HG03103 (cell line): ENCODE data around the gene ZNF582.

Source experiments
- ATAC-seq: cut with Tn5 transposase; IDR thresholded peaks from one replicate; pipeline ENCODE4 v1.9.1; 2021; ENCODE audit warnings: low read depth; ENCODE audit not compliant: unreplicated experiment

The ZNF582 gene

GRCh38 chr19:56393119-56394012 lies at the start of gene ZNF582:
TSS of gene ZNF582 (minus strand) at chr19:56393534. CDS start at chr19:56391752, 1,782 bp downstream.
- ATAC-seq: peak; percentile 97

- no peak for ATAC-seq
These were observed 48.0 kb upstream of the ZNF582 start for GRCh38 chr19:56441206-56441792.

- no peak for ATAC-seq
These were observed 30.6 kb upstream of the ZNF582 start for GRCh38 chr19:56423985-56424353.

GRCh38 chr19:56423276-56423984 lies 30.1 kb upstream of the ZNF582 start:
- ATAC-seq: no peak

GRCh38 chr19:56405062-56405461 lies 11.7 kb upstream of the ZNF582 start:
- no peak for ATAC-seq

GRCh38 chr19:56404705-56405056 lies 11.3 kb upstream of the ZNF582 start:
- ATAC-seq: no peak

- peak; percentile 83 for ATAC-seq
These were observed 10.7 kb upstream of the ZNF582 start, which contains the start of gene ZNF583 for GRCh38 chr19:56403764-56404704. TSS of gene ZNF583 (plus strand) at chr19:56404332. CDS start at chr19:56407115, 2,783 bp downstream.

GRCh38 chr19:56403261-56403660 lies 9.9 kb upstream of the ZNF582 start:
- ATAC-seq: no peak

GRCh38 chr19:56400485-56400884 lies 7.2 kb upstream of the ZNF582 start:
- no peak for ATAC-seq

- no peak for ATAC-seq
These were observed 5.5 kb upstream of the ZNF582 start for GRCh38 chr19:56398809-56399208.

GRCh38 chr19:56383826-56384605 lies 9.3 kb downstream of the ZNF582 start:
- no peak for ATAC-seq

- ATAC-seq: no peak
These were observed 16.0 kb downstream of the ZNF582 start for GRCh38 chr19:56377105-56377924.

GRCh38 chr19:56372281-56372680 lies 21.1 kb downstream of the ZNF582 start:
- no peak for ATAC-seq

GRCh38 chr19:56369886-56370676 lies 23.3 kb downstream of the ZNF582 start:
- no peak for ATAC-seq

GRCh38 chr19:56367829-56368711 lies 25.3 kb downstream of the ZNF582 start:
- ATAC-seq: peak; percentile 65

- no peak for ATAC-seq
These were observed 32.5 kb downstream of the ZNF582 start for GRCh38 chr19:56360841-56361240.

- no peak for ATAC-seq
These were observed 36.4 kb downstream of the ZNF582 start for GRCh38 chr19:56356944-56357343.
